GM10266 (cell line): Measurements from ENCODE around the gene DEFB129.
"Not testable (repeated sequence)": the region's sequence is repeated elsewhere in the genome, so short reads cannot be mapped to it uniquely, and the experiment has no call there.

Source experiments
- DNase-seq: peaks from one replicate; pipeline ENCODE4 v3.0.0; 2012; ENCODE audit errors: extremely low spot score
- CTCF ChIP-seq: IDR thresholded peaks from 2 replicates; pipeline ENCODE4 v1.5.1; 2012; ENCODE audit warnings: mild to moderate bottlenecking, low read depth; ENCODE audit not compliant: control insufficient read depth, insufficient read depth; ENCODE audit errors: missing control alignments

DEFB129 gene

GRCh38 chr20:226958-227357, at the start of gene DEFB129:
Gene DEFB129 (plus strand): TSS chr20:227258. CDS start chr20:227289, 31 bp downstream.
- no peak for DNase-seq
- TF ChIP-seq CTCF = no peak

- TF ChIP-seq CTCF = no peak
- no peak for DNase-seq
These were observed 42.8 kb upstream of the DEFB129 start for GRCh38 chr20:184288-184687.

- DNase-seq = no peak
- TF ChIP-seq CTCF = no peak
These were observed 39.3 kb upstream of the DEFB129 start for GRCh38 chr20:187733-188132.

GRCh38 chr20:189611-190010, 37.4 kb upstream of the DEFB129 start, which contains the start of gene DEFB128:
Gene DEFB128 (minus strand): TSS chr20:189711. CDS start chr20:189623, 88 bp downstream.
- DNase-seq = no peak
- no peak for TF ChIP-seq CTCF

GRCh38 chr20:198225-198624, 28.8 kb upstream of the DEFB129 start:
- TF ChIP-seq CTCF = no peak
- no peak for DNase-seq

- DNase-seq = no peak
- no peak for TF ChIP-seq CTCF
These were observed 27.1 kb upstream of the DEFB129 start for GRCh38 chr20:199996-200395.

GRCh38 chr20:203630-204029, 23.4 kb upstream of the DEFB129 start:
- not testable (repeated sequence) for DNase-seq

GRCh38 chr20:208942-209566, 18.0 kb upstream of the DEFB129 start:
- DNase-seq = peak; percentile 25
- TF ChIP-seq CTCF = peak; percentile 60
